SK-N-SH (cell line): ENCODE results near the gene XKR7. TPM values are rescaled to one million over a fixed set of nuclear protein-coding genes. Genes with fewer than 3 reads are reported as not detected.

Experiments used
- CTCF ChIA-PET: fragments of 300-600, 350-600 bp; formaldehyde crosslinking; extraction: SDS; loops from one replicate; lab custom pipeline; 2021; lab: Yijun Ruan, JAX
- POLR2A ChIA-PET: fragments of 350-600 bp; sonication (Branson Sonifier 250); formaldehyde crosslinking; extraction: SDS; loops from one replicate; lab custom pipeline; 2020; ENCODE audit warnings: antibody characterized with exemption, inconsistent platforms; lab: Yijun Ruan, JAX
- DNase-seq: peaks from one replicate; pipeline ENCODE4 v3.0.0; 2012
- H2AFZ ChIP-seq: fragments of 200-600 bp; sonication (generic); 2 replicates; pipeline ENCODE4 v1.8.1; 2016; ENCODE audit warnings: antibody characterized with exemption, mild to moderate bottlenecking, low read depth
- H3F3A ChIP-seq: fragments of 200-600 bp; sonication (generic); replicated peaks from 2 replicates; pipeline ENCODE3; 2016; ENCODE audit warnings: antibody characterized with exemption, mild to moderate bottlenecking; ENCODE audit not compliant: insufficient read depth
- H3K27ac ChIP-seq, 2 experiments: fragments of 200-500 bp in 1 of 2; fragments of 200-600 bp in 1 of 2; sonication (Bioruptor generic) in 1 of 2; sonication (generic), shearing (Covaris generic) in 1 of 2; 2 replicates each; pipeline versions ENCODE4 v1.5.1 to v1.6.1; 2014 to 2016; ENCODE audit warnings: low read depth in 2 of 2, inconsistent platforms in 1 of 2, low read length in 1 of 2, mild to moderate bottlenecking in 1 of 2, mixed read lengths in 1 of 2
- H3K27me3 ChIP-seq: fragments of 200-600 bp; sonication (generic), shearing (Covaris generic); 2 replicates; pipeline ENCODE4 v1.6.1; 2016; ENCODE audit warnings: mixed run types; ENCODE audit not compliant: insufficient read depth
- H3K36me3 ChIP-seq, 2 experiments: fragments of 200-500 bp in 1 of 2; fragments of 200-600 bp in 1 of 2; sonication (Bioruptor generic) in 1 of 2; sonication (generic) in 1 of 2; replicated peaks in 1 of 2; 2 replicates each; pipeline versions ENCODE3 to v1.5.1; 2014 to 2016; ENCODE audit warnings: low read length in 1 of 2, mild to moderate bottlenecking in 1 of 2; ENCODE audit not compliant: insufficient read depth in 2 of 2, control insufficient read depth in 1 of 2
- H3K4me1 ChIP-seq, 2 experiments: fragments of 200-500 bp in 1 of 2; fragments of 200-600 bp in 1 of 2; sonication (Bioruptor generic) in 1 of 2; sonication (generic), shearing (Covaris generic) in 1 of 2; 2 replicates each; pipeline versions ENCODE4 v1.5.1 to v1.6.1; 2014 to 2016; ENCODE audit warnings: low read depth in 1 of 2, low read length in 1 of 2, mixed run types in 1 of 2; ENCODE audit not compliant: insufficient read depth in 2 of 2, control insufficient read depth in 1 of 2
- H3K4me2 ChIP-seq: fragments of 200-600 bp; sonication (generic), shearing (Covaris generic); 2 replicates; pipeline ENCODE4 v1.6.1; 2017; ENCODE audit warnings: mixed run types
- H3K4me3 ChIP-seq, 2 experiments: fragments of 200-500 bp in 1 of 2; fragments of 200-600 bp in 1 of 2; sonication (Bioruptor generic) in 1 of 2; sonication (generic), shearing (Covaris generic) in 1 of 2; 2 replicates each; pipeline versions ENCODE4 v1.5.1 to v1.8.1; 2014 to 2016; ENCODE audit warnings: low read depth in 2 of 2, inconsistent platforms in 1 of 2, low read length in 1 of 2, mild to moderate bottlenecking in 1 of 2, mixed read lengths in 1 of 2, moderate library complexity in 1 of 2
- H3K79me2 ChIP-seq: fragments of 200-600 bp; sonication (generic); 2 replicates; pipeline ENCODE4 v1.8.1; 2017; ENCODE audit warnings: mild to moderate bottlenecking; ENCODE audit not compliant: insufficient read depth
- H3K9ac ChIP-seq: fragments of 200-600 bp; sonication (generic); 2 replicates; pipeline ENCODE4 v1.6.1; 2017; ENCODE audit warnings: mixed run types
- H3K9me2 ChIP-seq: fragments of 200-600 bp; sonication (generic); 2 replicates; pipeline ENCODE4 v1.6.1; 2017; ENCODE audit warnings: mixed run types
- H3K9me3 ChIP-seq: fragments of 200-600 bp; sonication (generic); 2 replicates; pipeline ENCODE4 v1.6.1; 2017; ENCODE audit warnings: mixed run types, mild to moderate bottlenecking, moderate library complexity
- H4K20me1 ChIP-seq: fragments of 200-600 bp; sonication (generic); 2 replicates; pipeline ENCODE4 v1.6.1; 2017; ENCODE audit warnings: mild to moderate bottlenecking, mixed run types; ENCODE audit not compliant: insufficient read depth
- CHD2 ChIP-seq: fragments of 150-350 bp; IDR thresholded peaks from 2 replicates; pipeline ENCODE4 v1.6.1; 2018; ENCODE audit warnings: low read length; ENCODE audit not compliant: partially characterized antibody
- EP300 ChIP-seq, 2 experiments: IDR thresholded peaks; 2 replicates each; pipeline versions ENCODE4 v1.4.0 to v1.6.1; 2012; ENCODE audit warnings: borderline replicate concordance in 1 of 2, low read depth in 1 of 2, low read length in 1 of 2
- FOSL2 ChIP-seq: IDR thresholded peaks from 2 replicates; pipeline ENCODE4 v1.4.0; 2012; ENCODE audit warnings: low read depth, mild to moderate bottlenecking, moderate library complexity, borderline replicate concordance
- GABPA ChIP-seq: IDR thresholded peaks from 2 replicates; pipeline ENCODE4 v1.4.0; 2012; ENCODE audit warnings: low read depth, mild to moderate bottlenecking
- MAX ChIP-seq: IDR thresholded peaks from 2 replicates; pipeline ENCODE4 v1.4.0; 2012; ENCODE audit warnings: low read depth
- MXI1 ChIP-seq: IDR thresholded peaks from 2 replicates; pipeline ENCODE4 v1.6.1; 2012; ENCODE audit warnings: mild to moderate bottlenecking, low read depth, low read length, improper control_type of control experiment
- NRF1 ChIP-seq: IDR thresholded peaks from 2 replicates; pipeline ENCODE4 v1.6.1; 2012; ENCODE audit warnings: low read depth, mild to moderate bottlenecking, low read length
- PBX3 ChIP-seq: IDR thresholded peaks from 2 replicates; pipeline ENCODE4; 2012
- POLR2AphosphoS5 ChIP-seq: IDR thresholded peaks from 2 replicates; pipeline ENCODE4 v1.6.1; 2012; ENCODE audit warnings: low read depth, low read length
- RAD21 ChIP-seq: IDR thresholded peaks from 2 replicates; pipeline ENCODE4 v1.6.1; 2012; ENCODE audit warnings: mild to moderate bottlenecking, low read length
- REST ChIP-seq: IDR thresholded peaks from 2 replicates; pipeline ENCODE4 v1.6.1; 2012; ENCODE audit warnings: mild to moderate bottlenecking, low read depth, low read length, moderate library complexity
- RFX5 ChIP-seq: IDR thresholded peaks from 2 replicates; pipeline ENCODE4 v1.6.1; 2012; ENCODE audit warnings: mild to moderate bottlenecking, improper control_type of control experiment, low read length
- RXRA ChIP-seq: IDR thresholded peaks from 2 replicates; pipeline ENCODE4 v1.4.0; 2012; ENCODE audit warnings: low read depth, mild to moderate bottlenecking, borderline replicate concordance
- SIN3A ChIP-seq: IDR thresholded peaks from 2 replicates; pipeline ENCODE4 v1.6.1; 2012; ENCODE audit warnings: low read depth, mild to moderate bottlenecking, low read length, moderate library complexity, borderline replicate concordance
- SMC3 ChIP-seq: IDR thresholded peaks from 2 replicates; pipeline ENCODE4 v1.6.1; 2012; ENCODE audit warnings: low read depth, low read length, improper control_type of control experiment
- TAF1 ChIP-seq: IDR thresholded peaks from 2 replicates; pipeline ENCODE4 v1.6.1; 2012; ENCODE audit warnings: low read depth, mild to moderate bottlenecking, low read length, moderate library complexity, borderline replicate concordance
- USF1 ChIP-seq: IDR thresholded peaks from 2 replicates; pipeline ENCODE4 v1.4.0; 2012; ENCODE audit warnings: low read depth, borderline replicate concordance
- YY1 ChIP-seq: IDR thresholded peaks from 2 replicates; pipeline ENCODE4 v1.4.0; 2012; ENCODE audit warnings: low read depth, mild to moderate bottlenecking
- WGBS: methylation state at CpG from one replicate; pipeline ENCODE4 v1.1.6; 2017; ENCODE audit warnings: low lambda C conversion rate; 5-methylcytosine and 5-hydroxymethylcytosine counted together
- polyA plus RNA-seq, 3 experiments: library from polyadenylated mRNA; depleted of rRNA; stranded (reverse); fragments of >200 nt; gene quantifications; 2 replicates each; pipeline ENCODE4 v1.2.3, GENCODE V29; 2012

Gene XKR7
- polyA plus RNA-seq, 1 of the 3 experiments (the other 2 are of a cell fraction): 0.02 TPM

GRCh38 chr20:32037929-32038328, 70.0 kb downstream of the XKR7 start:
- no peak for TF ChIP-seq SMC3
- no peak for TF ChIP-seq FOSL2
- no peak for TF ChIP-seq TAF1
- no peak for TF ChIP-seq YY1
- no peak for TF ChIP-seq RXRA
- no peak for TF ChIP-seq RAD21
- TF ChIP-seq USF1: no peak
- TF ChIP-seq MAX: no peak
- no peak for TF ChIP-seq RFX5
- no peak for TF ChIP-seq PBX3
- no peak for TF ChIP-seq CHD2
- TF ChIP-seq POLR2AphosphoS5: no peak
- no peak for TF ChIP-seq REST
- no peak for TF ChIP-seq GABPA
- no peak for TF ChIP-seq EP300 (IDR thresholded peaks at IDR 0.05; ENCODE audit: borderline replicate concordance in 1 of 2, low read depth in 1 of 2, low read length in 1 of 2)
- TF ChIP-seq SIN3A: no peak
- TF ChIP-seq MXI1: no peak
- TF ChIP-seq NRF1: no peak
- POLR2A ChIA-PET: no interaction called here
- Histone ChIP-seq H3K9ac (no peak overlapping the region), H3K27ac (no peak overlapping the region), H4K20me1 (no peaks in the 10 kb centered on the region), H3K9me3 (no peaks in the 10 kb centered on the region), H3K4me2 (no peak overlapping the region), H3F3A (peaks cover 4% of the 10 kb centered on the region), H3K36me3 (no peaks in the 10 kb centered on the region), H3K4me3 (no peak overlapping the region), H3K27me3 (peaks cover 48% of the 10 kb centered on the region), H3K4me1 (no peaks in the 10 kb centered on the region; a peak in 1 of 4 replicates), H2AFZ (no peak overlapping the region), H3K9me2 (no peaks in the 10 kb centered on the region), H3K79me2 (no peaks in the 10 kb centered on the region)
- 71% methylated on average over 4 of the region's 4 CpGs for WGBS
- DNase-seq: no peak
- CTCF ChIA-PET: interaction anchor here (1.2 to 9.5 kb wide), 3 partner anchors 54 to 215 kb away, joined by 4 to 120 read pairs (median 5); no protein-coding TSS in a partner anchor
